OCI-LY7 (cell line): ENCODE data around the gene FDX2. TPM values are rescaled to one million over a fixed set of nuclear protein-coding genes. Genes with fewer than 3 reads are reported as not detected.
"Not testable (repeated sequence)": the region's sequence is repeated elsewhere in the genome, so short reads cannot be mapped to it uniquely, and the experiment has no call there.

ENCODE experiments used
- BruUV-seq: library from RNA; stranded (reverse); fragments of 400-500 nt; replicated peaks from 2 replicates; lab custom pipeline; 2021; lab: Mats Ljungman, UMichigan
- CTCF ChIA-PET: fragments of 300-600 bp; sonication (Branson Sonifier 250); formaldehyde crosslinking; loops from one replicate; lab custom pipeline; 2022; ENCODE audit warnings: antibody characterized with exemption; ENCODE audit not compliant: unreplicated experiment; lab: Charles Lee
- POLR2A ChIA-PET: fragments of 300-600 bp; sonication (Branson Sonifier 250); formaldehyde crosslinking; loops from one replicate; lab custom pipeline; 2022; ENCODE audit warnings: antibody characterized with exemption; lab: Charles Lee
- DNase-seq: peaks from one replicate; pipeline ENCODE4 v3.0.0-alpha.2; 2015; ENCODE audit warnings: low spot score
- H2AFZ ChIP-seq: fragments of 200-600 bp; sonication (generic), shearing (Covaris generic); 2 replicates; pipeline ENCODE4 v1.6.1; 2014; ENCODE audit warnings: mild to moderate bottlenecking, antibody characterized with exemption, low read length, moderate library complexity
- H3K27ac ChIP-seq: fragments of 200-600 bp; sonication (generic); 2 replicates; pipeline ENCODE4 v1.5.1; 2014; ENCODE audit warnings: mixed run types, low read depth, mild to moderate bottlenecking, moderate library complexity, low read length, inconsistent platforms; ENCODE audit not compliant: poor library complexity, severe bottlenecking
- H3K36me3 ChIP-seq: fragments of 200-600 bp; sonication (generic); 2 replicates; pipeline ENCODE4 v1.6.1; 2014; ENCODE audit warnings: mild to moderate bottlenecking, antibody characterized with exemption, low read length, moderate library complexity, mixed read lengths; ENCODE audit not compliant: insufficient read depth
- H3K4me1 ChIP-seq: fragments of 200-600 bp; sonication (generic); 2 replicates; pipeline ENCODE4 v1.5.1; 2014; ENCODE audit warnings: mild to moderate bottlenecking, low read length; ENCODE audit not compliant: insufficient read depth, poor library complexity, severe bottlenecking
- H3K4me2 ChIP-seq: fragments of 200-600 bp; sonication (generic); 2 replicates; pipeline ENCODE4 v1.6.1; 2014; ENCODE audit warnings: mild to moderate bottlenecking, low read length
- H3K4me3 ChIP-seq: fragments of 200-600 bp; sonication (generic); 2 replicates; pipeline ENCODE4 v1.5.1; 2014; ENCODE audit warnings: mild to moderate bottlenecking, low read depth, low read length; ENCODE audit not compliant: poor library complexity, severe bottlenecking
- H3K79me2 ChIP-seq: fragments of 200-600 bp; sonication (generic); 2 replicates; pipeline ENCODE4 v1.6.1; 2016; ENCODE audit warnings: low read depth, mild to moderate bottlenecking, low read length, moderate library complexity, mixed read lengths; ENCODE audit not compliant: insufficient read depth
- H3K9me2 ChIP-seq: fragments of 200-600 bp; sonication (generic); 2 replicates; pipeline ENCODE4 v1.6.1; 2016; ENCODE audit warnings: mild to moderate bottlenecking, low read length, mixed read lengths; ENCODE audit not compliant: insufficient read depth
- H3K9me3 ChIP-seq: fragments of 200-600 bp; sonication (generic); 2 replicates; pipeline ENCODE4 v1.6.1; 2014; ENCODE audit warnings: mild to moderate bottlenecking, mixed run types, low read length, mixed read lengths
- H4K20me1 ChIP-seq: fragments of 200-600 bp; sonication (generic); 2 replicates; pipeline ENCODE4 v1.6.1; 2014; ENCODE audit warnings: mild to moderate bottlenecking, antibody characterized with exemption, low read length, moderate library complexity, mixed read lengths; ENCODE audit not compliant: insufficient read depth
- CTCF ChIP-seq: fragments of 200-600 bp; sonication (generic); conservative IDR thresholded peaks from 2 replicates; pipeline ENCODE4 v1.5.1; 2014; ENCODE audit warnings: mild to moderate bottlenecking, antibody characterized with exemption, low read length, moderate library complexity, mixed read lengths
- EZH2phosphoT487 ChIP-seq: fragments of 200-600 bp; sonication (generic); IDR thresholded peaks from 2 replicates; pipeline ENCODE4 v1.6.1; 2018; ENCODE audit warnings: low read depth, borderline replicate concordance, mild to moderate bottlenecking, mixed run types, antibody characterized with exemption, low read length, moderate library complexity, mixed read lengths
- intact Hi-C: fragments of 100-400 bp; cut with micrococcal nuclease; formaldehyde crosslinking; loops from one replicate; pipeline ENCODE4 v1.10.0; 2022; ENCODE audit not compliant: unreplicated experiment
- total RNA-seq, 2 experiments: library from RNA; depleted of rRNA in 1 of 2; stranded (reverse); fragments of >200 nt in 1 of 2; shearing (Covaris generic) in 1 of 2; gene quantifications; 2 replicates each; pipeline ENCODE4 v1.2.3, GENCODE V29; 2014 to 2022

Gene FDX2
- total RNA-seq, 2 experiments from 2014 or later, result 17.1 to 17.2 TPM

- Histone ChIP-seq H3K79me2 (no peaks in the 10 kb centered on the region), H3K4me2 (no peak overlapping the region)
These were observed 32.3 kb downstream of the FDX2 start for GRCh38 chr19:10283301-10284064.

GRCh38 chr19:10282043-10282442, 33.8 kb downstream of the FDX2 start:
- BruUV-seq, H3K4me2 ChIP-seq, intact Hi-C loops, H3K27ac ChIP-seq, H3K4me3 ChIP-seq, H4K20me1 ChIP-seq, H3K79me2 ChIP-seq, H2AFZ ChIP-seq, CTCF ChIA-PET, H3K9me3 ChIP-seq, H3K9me2 ChIP-seq, DNase-seq: not testable (repeated sequence)
- Histone ChIP-seq H3K36me3 (peaks cover 23% of the 10 kb centered on the region; the same call in 1 of the 2 replicates), H3K4me1 (peaks cover 18% of the 10 kb centered on the region)
- POLR2A ChIA-PET, result interaction anchor here (0.6 kb wide), 1 partner anchor 44 kb away, joined by 3 read pairs; no protein-coding TSS in a partner anchor

More at GRCh38 chr19:10283301-10284064, 32.3 kb downstream of the FDX2 start:
- TF ChIP-seq CTCF, result no peak
- TF ChIP-seq EZH2phosphoT487, result no peak
- Histone ChIP-seq H3K4me1 (peaks cover 31% of the 10 kb centered on the region), H3K4me3 (no peak overlapping the region), H3K36me3 (peaks cover 23% of the 10 kb centered on the region; the same call in 1 of the 2 replicates), H2AFZ (no peak overlapping the region), H4K20me1 (no peaks in the 10 kb centered on the region), H3K27ac (no peak overlapping the region), H3K9me2 (no peaks in the 10 kb centered on the region), H3K9me3 (no peaks in the 10 kb centered on the region)
- no TSS peak for BruUV-seq
- DNase-seq, result no peak
- POLR2A ChIA-PET, result interaction anchor here (0.6 kb wide), 1 partner anchor 54 kb away, joined by 6 read pairs; no protein-coding TSS in a partner anchor
- CTCF ChIA-PET, result no interaction called here
- intact Hi-C loops, result no loop called here

GRCh38 chr19:10279737-10280442, 35.9 kb downstream of the FDX2 start:
- no peaks in the 10 kb centered on the region for H3K4me1 ChIP-seq
- H3K9me3 ChIP-seq, result no peaks in the 10 kb centered on the region
- no peak overlapping the region for H2AFZ ChIP-seq
- H3K79me2 ChIP-seq, result no peaks in the 10 kb centered on the region
- BruUV-seq, result no TSS peak
- no peak overlapping the region for H3K4me3 ChIP-seq
- 0 out of 2 replicates have a peak, but pooled peaks cover 12% of the 10 kb centered on the region for H3K36me3 ChIP-seq
- no peaks in the 10 kb centered on the region for H3K9me2 ChIP-seq
- TF ChIP-seq EZH2phosphoT487, result no peak
- TF ChIP-seq CTCF, result no peak
- ChIA-PET CTCF (no interaction called here), POLR2A (interaction anchor here (0.7 to 1.3 kb wide), 4 partner anchors 8 to 54 kb away, joined by 3 read pairs; partner anchors contain the start of gene ICAM5)
- H3K27ac ChIP-seq, result no peak overlapping the region
- H3K4me2 ChIP-seq, result no peak overlapping the region
- intact Hi-C loops, result no loop called here
- DNase-seq, result no peak
- no peaks in the 10 kb centered on the region for H4K20me1 ChIP-seq
